Cardiac fibroblast (primary cell): ENCODE results near the gene ITGA1.
A peak's percentile ranks its signal among the peaks of the same experiment; 100 is the strongest.
"Not testable (repeated sequence)": the region's sequence is repeated elsewhere in the genome, so short reads cannot be mapped to it uniquely, and the experiment has no call there.

Source experiments
- DNase-seq, 2 donors: peaks; one replicate each; pipeline versions ENCODE4 v3.0.0 to v3.0.0-alpha.2; 2010; ENCODE audit warnings: low read depth in 2 of 2
- H3K4me3 ChIP-seq, 2 donors: replicated peaks in 1 of 2; 1 replicate in 1 of 2; 2 replicates in 1 of 2; pipeline ENCODE4 v1.5.1; 2011; ENCODE audit warnings: low read depth in 2 of 2, low read length in 2 of 2, mild to moderate bottlenecking in 2 of 2, moderate library complexity in 1 of 2
- TF ChIP-seq, protein P1 (sequence below): IDR thresholded peaks from one replicate; pipeline ENCODE4 v1.5.1; 2011; ENCODE audit warnings: low read depth, mild to moderate bottlenecking, low read length, inconsistent platforms

ITGA1 gene

DNA sequence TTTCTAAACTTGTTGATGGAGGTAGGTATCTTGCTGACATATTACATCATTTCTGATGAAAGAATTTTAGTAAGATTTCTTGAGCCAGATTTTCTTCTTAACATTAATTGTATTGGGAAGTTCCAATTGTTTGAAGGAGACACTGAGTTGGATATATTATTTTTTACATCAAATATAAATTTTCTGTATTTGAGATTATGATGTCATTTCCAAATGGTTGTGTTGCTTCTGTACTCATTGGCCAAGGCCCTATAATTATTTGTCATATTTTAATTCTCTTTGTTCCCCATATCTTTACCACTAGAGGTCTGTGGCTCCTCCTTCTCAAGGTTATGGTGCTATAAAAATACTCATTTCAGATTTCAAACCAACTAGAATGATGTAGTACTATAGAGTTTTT, 53.4 kb downstream of the ITGA1 start:
- no peak for DNase-seq
- TF ChIP-seq, protein P1, sequence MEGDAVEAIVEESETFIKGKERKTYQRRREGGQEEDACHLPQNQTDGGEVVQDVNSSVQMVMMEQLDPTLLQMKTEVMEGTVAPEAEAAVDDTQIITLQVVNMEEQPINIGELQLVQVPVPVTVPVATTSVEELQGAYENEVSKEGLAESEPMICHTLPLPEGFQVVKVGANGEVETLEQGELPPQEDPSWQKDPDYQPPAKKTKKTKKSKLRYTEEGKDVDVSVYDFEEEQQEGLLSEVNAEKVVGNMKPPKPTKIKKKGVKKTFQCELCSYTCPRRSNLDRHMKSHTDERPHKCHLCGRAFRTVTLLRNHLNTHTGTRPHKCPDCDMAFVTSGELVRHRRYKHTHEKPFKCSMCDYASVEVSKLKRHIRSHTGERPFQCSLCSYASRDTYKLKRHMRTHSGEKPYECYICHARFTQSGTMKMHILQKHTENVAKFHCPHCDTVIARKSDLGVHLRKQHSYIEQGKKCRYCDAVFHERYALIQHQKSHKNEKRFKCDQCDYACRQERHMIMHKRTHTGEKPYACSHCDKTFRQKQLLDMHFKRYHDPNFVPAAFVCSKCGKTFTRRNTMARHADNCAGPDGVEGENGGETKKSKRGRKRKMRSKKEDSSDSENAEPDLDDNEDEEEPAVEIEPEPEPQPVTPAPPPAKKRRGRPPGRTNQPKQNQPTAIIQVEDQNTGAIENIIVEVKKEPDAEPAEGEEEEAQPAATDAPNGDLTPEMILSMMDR = no peak
- H3K4me3 ChIP-seq = no peak overlapping the region

DNA sequence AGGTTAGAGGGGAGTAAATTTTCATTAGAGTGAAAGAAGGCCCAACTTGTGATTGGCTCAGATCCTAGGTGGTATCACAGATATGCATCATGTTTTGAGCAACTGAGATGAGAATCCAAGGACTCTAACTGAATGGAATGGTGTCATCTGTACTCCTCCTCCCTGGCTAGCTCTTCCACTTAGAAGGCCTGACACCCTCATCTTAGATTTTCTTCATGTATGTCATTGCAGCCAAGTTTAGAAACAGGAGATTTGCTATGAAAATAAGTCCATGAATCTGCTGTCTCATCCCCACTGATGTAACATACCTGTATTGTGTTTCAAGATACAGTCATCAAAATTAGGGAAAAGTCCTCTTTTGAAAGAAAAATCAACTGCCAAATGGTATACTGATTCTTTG, 54.4 kb downstream of the ITGA1 start:
- TF ChIP-seq, protein P1 = no peak
- no peak overlapping the region for H3K4me3 ChIP-seq
- DNase-seq = no peak

DNA sequence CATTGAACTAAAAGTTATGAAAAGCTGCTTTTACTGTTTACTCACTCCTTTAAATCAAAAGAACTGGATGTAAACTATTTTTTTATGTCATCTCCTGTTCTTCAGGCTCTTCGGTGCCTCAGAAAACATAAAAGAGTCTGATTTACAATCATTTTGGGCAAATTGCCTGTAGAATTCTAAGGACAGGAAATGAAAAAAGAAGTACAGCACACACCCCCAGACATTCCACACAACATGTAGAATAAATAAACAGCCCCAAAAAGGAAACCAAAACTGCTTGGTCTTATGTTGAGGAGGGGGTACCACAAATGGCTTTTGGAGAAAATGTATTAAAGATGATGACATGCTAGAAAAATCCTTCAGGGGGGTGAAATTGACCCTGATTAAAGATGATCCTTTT, 57.2 kb downstream of the ITGA1 start:
- peak; percentile 43 to 55 for DNase-seq
- TF ChIP-seq, protein P1 = no peak

DNA sequence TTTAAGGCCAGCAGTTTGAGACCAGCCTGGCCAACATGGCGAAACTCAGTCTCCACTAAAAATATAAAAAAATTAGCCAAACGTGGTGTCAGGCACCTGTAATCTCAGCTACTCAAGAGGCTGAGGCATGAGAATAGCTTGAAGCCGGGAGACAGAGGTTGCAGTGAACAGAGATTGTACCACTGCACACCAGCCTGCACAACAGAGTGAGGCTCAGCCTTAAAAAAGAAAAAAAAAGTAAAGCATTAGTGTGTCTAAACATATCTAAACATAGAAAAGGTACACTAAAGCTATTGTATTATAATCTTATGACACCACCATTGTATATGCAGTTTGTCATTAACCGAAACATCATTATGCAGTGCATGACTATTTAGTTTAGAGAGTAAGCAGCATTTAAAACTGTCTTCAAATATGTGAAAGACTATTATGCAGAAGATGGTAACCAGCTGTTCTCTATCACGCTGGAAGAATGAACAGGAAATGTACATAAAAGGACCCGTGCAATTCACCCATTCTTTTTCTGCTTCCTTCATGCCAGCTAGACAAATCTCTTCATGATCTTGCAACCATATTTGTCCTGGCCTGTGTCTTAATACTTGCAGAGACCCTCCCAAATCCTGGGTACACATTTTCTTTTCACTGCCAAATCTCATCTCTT, 58.6 kb downstream of the ITGA1 start:
- DNase-seq = peak; percentile 63
- TF ChIP-seq, protein P1 = no peak

More for the DNA sequence above, 57.2 kb downstream of the ITGA1 start:
- no peak overlapping the region for H3K4me3 ChIP-seq

DNA sequence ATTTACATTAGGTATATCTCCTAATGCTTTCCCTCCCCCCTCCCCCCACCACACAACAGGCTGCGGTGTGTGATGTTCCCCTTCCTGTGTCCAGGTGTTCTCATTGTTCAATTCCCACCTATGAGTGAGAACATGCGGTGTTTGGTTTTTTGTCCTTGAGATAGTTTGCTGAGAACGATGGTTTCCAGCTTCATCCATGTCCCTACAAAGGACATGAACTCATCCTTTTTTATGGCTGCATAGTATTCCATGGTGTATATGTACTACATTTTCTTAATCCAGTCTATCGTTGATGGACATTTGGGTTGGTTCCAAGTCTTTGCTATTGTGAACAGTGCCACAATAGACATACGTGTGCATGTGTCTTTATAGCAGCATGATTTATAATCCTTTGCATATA, 61.0 kb downstream of the ITGA1 start:
- H3K4me3 ChIP-seq, DNase-seq: not testable (repeated sequence)

More for the DNA sequence above, 58.6 kb downstream of the ITGA1 start:
- no peak overlapping the region for H3K4me3 ChIP-seq

DNA sequence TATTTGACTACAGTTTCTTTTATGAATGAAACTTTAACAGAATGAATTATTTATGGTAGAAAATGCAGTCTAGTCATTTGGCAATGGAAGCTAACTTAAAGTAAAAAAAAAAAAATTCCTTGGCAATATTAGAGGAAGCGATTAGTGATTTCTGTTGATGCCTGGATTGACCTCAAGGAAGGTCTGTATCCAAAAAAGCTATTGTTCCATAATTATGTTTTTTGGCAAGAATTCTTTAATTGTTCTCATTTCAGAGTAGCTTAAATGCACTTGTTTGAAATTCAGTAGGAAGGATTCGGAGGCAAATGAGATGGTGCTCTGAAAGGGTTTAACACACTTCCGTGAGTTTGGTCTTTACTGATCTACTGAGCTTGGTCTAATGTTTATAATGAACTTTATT, 61.8 kb downstream of the ITGA1 start:
- no peak overlapping the region for H3K4me3 ChIP-seq
- TF ChIP-seq, protein P1 = no peak
- no peak for DNase-seq

DNA sequence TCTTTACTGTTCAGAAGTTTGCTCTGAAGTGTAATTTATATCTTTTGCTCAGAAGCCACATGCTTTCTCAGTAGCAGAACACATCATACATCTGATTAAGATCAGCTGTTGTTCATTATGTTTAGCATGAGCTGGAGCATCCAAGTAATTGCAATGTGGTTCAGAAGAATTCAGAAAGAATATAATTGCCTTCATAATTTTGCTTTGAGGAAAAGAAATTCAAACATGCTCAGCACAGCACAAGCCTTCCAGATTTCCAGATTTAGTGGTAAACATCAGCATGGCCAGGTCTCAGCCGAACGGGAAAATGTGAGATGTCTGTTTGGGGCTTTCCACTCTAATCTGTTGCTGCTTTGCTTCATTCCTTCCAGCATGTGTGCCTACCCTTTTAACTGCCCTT, 65.9 kb downstream of the ITGA1 start:
- no peak for DNase-seq
- TF ChIP-seq, protein P1 = no peak
- no peak overlapping the region for H3K4me3 ChIP-seq
